ENCODE data around the gene CACNG6. TPM values are rescaled to one million over a fixed set of nuclear protein-coding genes. Genes with fewer than 3 reads are reported as not detected.

The CACNG6 gene
- polyA plus RNA-seq, 3 donors, result not detected

DNA sequence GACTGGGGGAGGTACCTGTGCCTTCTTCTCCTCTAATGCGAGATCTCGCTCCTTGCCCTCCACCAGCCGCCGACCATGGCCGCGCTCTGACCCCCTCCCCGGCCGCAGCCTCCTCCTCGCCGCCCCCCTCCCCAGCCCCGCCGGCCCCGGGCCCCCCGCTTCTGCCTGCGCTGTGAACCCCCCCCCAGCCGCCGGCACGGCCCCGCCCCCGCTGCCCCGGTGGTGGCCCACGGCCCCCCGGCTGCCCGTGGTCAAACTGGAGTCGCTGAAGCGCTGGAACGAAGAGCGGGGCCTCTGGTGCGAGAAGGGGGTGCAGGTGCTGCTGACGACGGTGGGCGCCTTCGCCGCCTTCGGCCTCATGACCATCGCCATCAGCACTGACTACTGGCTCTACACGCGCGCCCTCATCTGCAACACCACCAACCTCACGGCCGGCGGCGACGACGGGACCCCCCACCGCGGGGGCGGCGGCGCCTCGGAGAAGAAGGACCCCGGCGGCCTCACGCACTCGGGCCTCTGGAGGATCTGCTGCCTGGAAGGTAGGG lies 28.5 kb upstream of the CACNG6 start, which contains the start of gene CACNG8:
CACNG8 (plus strand) TSS at position 51 of the 545 bp plus-strand sequence.
- H3K27ac ChIP-seq (ENCODE audit: low read depth, low read length), result no peak within 1 kb of the TSS
- 1 to 2% (median 2%) methylated on average over 17 to 48 of the region's 55 CpGs for WGBS, 3 donors

DNA sequence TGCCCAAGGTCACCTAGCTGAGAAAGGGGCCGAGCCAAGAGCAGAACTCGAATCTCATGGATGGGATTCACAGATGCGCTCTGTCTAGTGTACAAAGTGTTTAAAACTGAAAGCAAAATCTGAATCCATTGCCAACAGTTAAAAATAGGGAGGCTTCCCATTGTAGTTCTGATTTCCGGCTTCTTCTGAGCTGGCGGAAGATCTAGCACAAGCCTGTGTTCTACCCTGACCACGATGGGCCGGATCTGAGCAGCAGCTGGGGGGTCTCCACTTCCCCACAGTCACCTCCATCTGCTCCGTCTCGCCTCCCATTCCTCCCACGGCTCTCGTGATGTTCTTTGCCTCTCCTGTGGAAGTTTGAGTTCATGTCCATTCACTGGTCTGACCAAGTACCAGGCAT lies 26.3 kb upstream of the CACNG6 start:
- 41 to 58% (median 51%) methylated on average over 11 of the region's 11 CpGs for WGBS, 3 donors
- no peak overlapping the region for H3K27ac ChIP-seq (ENCODE audit: low read depth, low read length)

GRCh38 chr19:53966931-53967330 lies 24.5 kb upstream of the CACNG6 start:
- WGBS, 3 donors, result 57 to 79% (median 77%) methylated on average over 7 of the region's 7 CpGs
- no peak overlapping the region for H3K27ac ChIP-seq (ENCODE audit: low read depth, low read length)

DNA sequence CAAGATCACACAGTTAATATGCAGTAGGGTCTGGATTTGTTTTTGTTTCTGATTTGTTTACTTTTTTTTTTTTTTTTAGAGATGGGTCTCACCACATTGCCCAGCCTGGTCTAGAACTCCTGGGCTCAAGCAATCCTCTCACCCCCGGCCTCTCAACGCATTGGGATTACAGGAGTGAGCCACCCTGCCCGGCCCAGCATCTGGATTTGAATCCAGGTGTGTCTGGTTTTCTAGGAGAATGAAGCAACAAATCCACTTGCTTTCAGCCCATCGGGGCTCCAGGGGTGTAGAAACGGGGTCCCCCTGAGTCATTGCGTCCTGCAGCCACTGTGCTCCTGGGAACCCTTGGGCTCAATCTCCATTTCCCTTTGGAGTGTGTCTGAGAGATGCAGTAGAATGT lies 22.1 kb upstream of the CACNG6 start:
- no peak overlapping the region for H3K27ac ChIP-seq (ENCODE audit: low read depth, low read length)
- 74 to 94% (median 89%) methylated on average over 6 of the region's 6 CpGs for WGBS, 3 donors

GRCh38 chr19:53971673-53972072 lies 19.8 kb upstream of the CACNG6 start:
- WGBS, 3 donors, result 41 to 52% (median 52%) methylated on average over 10 of the region's 10 CpGs
- H3K27ac ChIP-seq (ENCODE audit: low read depth, low read length), result no peak overlapping the region

DNA sequence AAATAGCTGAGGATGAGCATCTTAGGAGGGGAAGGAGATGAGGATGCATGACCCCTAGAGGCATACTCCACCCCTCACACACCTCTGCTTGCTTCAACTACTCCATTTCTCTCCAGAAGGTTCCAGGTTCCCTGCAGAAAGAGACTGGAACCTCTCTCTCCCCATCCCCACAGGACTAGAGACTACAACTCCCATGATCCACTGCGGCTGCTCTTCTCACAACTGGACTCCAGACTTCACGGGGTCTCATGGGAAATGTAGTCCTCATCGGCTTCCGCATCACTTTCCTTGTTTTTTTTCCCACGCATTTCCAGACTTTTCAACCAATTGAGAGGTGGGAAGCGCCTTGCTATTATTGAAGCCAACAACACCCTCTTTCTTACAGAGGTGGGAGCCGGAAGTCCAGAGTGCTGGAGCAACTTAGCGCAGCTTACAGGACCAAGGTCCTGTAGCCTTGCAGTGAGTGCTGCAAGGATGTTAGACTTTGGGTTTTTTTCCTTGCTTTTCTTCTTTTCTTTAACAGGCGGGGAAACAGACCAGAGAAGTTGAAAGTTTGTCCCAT lies 13.9 kb upstream of the CACNG6 start:
- WGBS, 3 donors, result 2 to 3% (median 2%) methylated on average over 9 of the region's 9 CpGs
- no peak overlapping the region for H3K27ac ChIP-seq (ENCODE audit: low read depth, low read length)

DNA sequence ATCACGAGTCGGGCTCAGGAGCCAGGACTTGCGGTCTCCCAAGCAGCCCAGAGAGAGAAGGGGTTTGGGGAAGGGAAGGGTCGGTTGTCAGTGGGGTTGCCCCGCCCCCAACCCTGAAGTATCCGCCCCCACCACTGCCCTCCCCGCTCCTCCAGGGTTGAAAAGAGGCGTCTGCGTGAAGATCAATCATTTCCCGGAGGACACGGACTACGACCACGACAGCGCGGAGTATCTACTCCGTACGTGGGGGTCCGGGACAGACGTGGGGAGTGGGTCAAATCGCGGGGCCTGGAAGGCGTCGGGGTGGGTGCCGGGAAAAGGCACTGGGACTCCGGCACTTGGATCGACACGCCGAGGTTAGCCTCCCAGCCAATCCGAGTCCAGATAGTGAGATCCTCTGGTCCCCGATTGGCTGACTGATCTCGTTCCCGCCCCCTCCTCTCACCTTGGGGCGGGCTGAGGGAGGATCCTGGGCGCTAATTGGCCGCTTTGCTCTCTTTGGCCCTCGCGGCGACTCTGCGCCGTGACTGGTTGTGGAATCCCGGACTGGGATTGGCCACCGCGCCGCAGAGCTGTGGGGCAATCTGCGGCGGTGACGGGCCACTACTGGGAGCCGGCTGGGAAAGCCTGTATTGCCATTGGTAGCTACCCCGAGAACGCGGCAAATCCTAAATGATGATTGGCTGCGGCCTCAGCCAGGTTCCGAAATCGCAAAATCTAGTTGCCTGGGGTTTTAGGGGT lies 13.3 kb upstream of the CACNG6 start:
- H3K27ac ChIP-seq (ENCODE audit: low read depth, low read length), result no peak overlapping the region
- 3 to 7% (median 3%) methylated on average over 52 to 54 of the region's 54 CpGs for WGBS, 3 donors

- WGBS, 3 donors, result 3 to 7% (median 5%) methylated on average over 14 to 19 of the region's 19 CpGs
- H3K27ac ChIP-seq (ENCODE audit: low read depth, low read length), result no peak overlapping the region
These were observed 12.2 kb upstream of the CACNG6 start for GRCh38 chr19:53978975-53979801.

DNA sequence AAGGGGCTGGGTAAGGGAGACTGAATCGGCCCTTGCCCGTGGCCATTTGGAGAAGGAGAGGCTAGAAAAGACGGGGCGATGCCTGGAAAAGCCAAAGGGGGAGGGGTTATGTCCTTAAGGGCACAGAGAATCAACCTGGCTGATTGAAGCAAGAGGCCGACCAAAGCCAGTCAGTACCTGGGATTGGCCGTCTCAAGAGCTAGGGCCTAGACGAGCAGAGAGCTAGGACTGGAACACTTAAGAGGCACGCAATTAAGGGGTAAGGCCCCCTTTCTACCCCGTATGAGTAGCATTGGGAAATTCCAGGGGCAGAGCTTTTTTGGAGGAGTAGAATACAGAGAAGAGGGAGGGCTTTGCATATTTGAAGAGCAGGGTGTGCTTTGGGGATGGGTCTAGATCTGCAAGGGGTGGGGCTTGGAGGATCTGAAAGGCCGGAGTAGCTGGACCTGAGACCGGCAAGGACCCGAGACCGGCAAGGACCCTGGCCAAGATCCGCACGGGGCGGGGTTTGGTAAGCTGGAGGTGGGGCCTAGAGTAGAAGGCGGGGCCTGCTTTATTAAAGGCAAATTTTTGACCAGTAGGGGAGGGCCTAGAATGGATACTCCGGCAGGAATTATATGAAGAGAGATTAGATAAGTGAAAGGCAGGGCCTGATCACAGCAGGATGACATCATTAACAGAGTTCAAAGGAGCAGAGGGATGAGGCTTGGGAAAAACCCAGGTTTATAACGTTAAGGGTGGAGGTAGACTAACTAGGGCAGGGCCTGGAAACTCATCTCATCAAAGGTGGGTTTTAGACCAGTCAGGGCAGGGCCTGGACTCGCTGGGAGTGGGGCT lies 10.7 kb upstream of the CACNG6 start:
- H3K27ac ChIP-seq (ENCODE audit: low read depth, low read length), result no peak overlapping the region
- WGBS, 3 donors, result 15 to 41% (median 36%) methylated on average over 20 of the region's 20 CpGs

DNA sequence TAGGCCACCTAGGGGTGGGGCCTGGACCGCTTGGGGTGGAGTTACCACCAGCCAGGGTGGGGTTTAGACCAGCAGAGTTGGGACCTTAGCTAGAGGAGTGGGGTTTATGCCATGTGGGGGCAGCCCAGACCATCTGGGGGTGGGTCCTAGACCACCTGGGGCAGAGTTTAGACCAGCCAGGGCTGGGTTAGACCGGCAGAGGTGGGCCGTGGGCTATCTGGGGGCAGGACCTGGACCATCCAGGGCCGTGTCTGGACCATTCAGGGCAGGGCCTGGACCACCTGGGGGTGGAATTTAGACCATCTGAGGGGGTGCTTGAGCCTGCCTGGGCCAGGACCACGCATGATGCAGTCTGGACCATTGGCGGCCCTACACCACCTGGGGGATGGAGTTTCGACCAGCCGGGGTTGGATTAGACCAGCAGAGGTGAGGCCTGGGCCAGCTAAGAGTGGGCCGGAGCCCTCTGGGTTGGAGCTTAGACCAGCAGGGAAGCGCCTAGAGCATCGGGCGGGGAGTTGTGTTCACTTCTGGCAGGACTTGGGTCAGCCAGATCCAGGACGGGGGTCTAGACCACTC lies 10.0 kb upstream of the CACNG6 start:
- WGBS, 3 donors, result 60 to 83% (median 67%) methylated on average over 13 of the region's 13 CpGs
- H3K27ac ChIP-seq (ENCODE audit: low read depth, low read length), result no peak overlapping the region

GRCh38 chr19:53982001-53982451 lies 9.4 kb upstream of the CACNG6 start:
- 0 to 9% (median 6%) methylated on average over 53 to 62 of the region's 62 CpGs for WGBS, 3 donors
- no peak overlapping the region for H3K27ac ChIP-seq (ENCODE audit: low read depth, low read length)

- 1% methylated on average over 23 to 56 of the region's 61 CpGs for WGBS, 3 donors
- no peak overlapping the region for H3K27ac ChIP-seq (ENCODE audit: low read depth, low read length)
These were observed 8.8 kb upstream of the CACNG6 start for GRCh38 chr19:53982611-53983010.

- no peak overlapping the region for H3K27ac ChIP-seq (ENCODE audit: low read depth, low read length)
- 76 to 84% (median 82%) methylated on average over 24 of the region's 24 CpGs for WGBS, 3 donors
These were observed 7.8 kb upstream of the CACNG6 start for GRCh38 chr19:53983457-53984289.

DNA sequence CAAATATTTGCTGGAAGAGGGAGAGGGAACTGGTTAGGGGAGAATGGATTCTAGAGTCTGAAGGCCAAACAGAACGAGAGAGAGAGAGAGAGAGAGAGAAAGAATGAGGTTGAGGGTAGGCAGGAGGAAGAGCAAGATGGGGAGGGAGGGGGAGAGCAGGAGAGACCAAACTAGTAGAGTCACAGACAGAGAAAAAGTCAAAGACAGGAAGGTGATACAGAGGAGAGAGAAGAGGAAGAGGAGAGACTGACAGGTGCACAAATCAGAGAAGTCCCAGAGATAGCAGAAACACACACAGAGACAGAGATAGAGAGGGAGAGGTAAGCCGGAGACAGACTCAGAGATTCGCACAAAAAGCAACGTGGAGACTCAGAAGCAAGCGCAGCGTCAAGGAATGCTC lies 5.6 kb upstream of the CACNG6 start:
- WGBS, 3 donors, result 59 to 87% (median 82%) methylated on average over 6 of the region's 6 CpGs

GRCh38 chr19:53988981-53989380 lies 2.5 kb upstream of the CACNG6 start:
- H3K27ac ChIP-seq (ENCODE audit: low read depth, low read length), result no peak overlapping the region
- WGBS, 3 donors, result 83 to 90% (median 89%) methylated on average over 6 of the region's 6 CpGs

More for the DNA sequence above, 5.6 kb upstream of the CACNG6 start:
- H3K27ac ChIP-seq (ENCODE audit: low read depth, low read length), result no peak overlapping the region

DNA sequence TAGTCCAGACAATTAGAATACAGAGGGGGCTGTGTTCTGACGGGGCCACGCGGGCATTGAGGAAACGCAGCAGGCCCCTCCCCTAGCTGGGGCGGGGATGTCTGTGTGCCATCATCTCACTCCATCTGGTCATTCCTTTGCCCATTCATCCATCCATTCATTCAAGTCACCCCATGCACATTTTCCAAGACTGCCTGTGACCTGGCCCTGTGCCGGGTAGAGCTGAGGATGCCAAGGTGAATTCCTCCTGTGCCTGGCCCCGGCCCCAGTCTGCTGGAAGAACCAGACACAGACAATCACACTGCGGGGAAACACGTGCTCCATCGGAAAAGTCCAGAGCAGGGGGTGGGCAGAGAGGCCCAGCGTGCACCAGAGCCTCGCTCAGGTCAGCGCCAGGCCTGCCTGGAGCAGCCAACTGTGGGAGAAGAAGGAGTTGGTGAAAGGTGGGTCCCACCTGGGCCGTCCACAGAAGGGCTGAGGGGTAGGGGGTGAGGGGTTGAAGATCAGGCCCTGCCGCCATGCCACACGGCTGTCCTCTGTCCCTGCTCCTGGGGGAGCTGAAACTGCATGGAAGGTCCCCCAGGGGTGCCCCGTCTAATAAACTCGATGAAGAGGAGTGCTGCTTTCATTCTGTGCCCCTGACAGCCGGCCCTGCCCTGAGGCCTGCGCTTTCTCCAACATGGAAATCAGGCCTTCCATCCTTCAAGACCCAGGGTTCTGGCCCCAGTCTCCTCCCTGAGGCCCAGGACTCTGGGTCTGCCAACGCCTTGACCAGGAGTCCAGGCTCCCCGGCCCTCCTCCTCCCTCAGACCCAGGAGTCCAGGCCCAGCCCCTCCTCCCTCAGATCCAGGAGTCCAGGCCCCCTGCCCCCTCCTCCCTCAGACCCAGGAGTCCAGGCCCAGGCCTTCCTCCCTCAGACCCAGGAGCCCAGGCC lies 1.6 kb upstream of the CACNG6 start:
- no peak overlapping the region for H3K27ac ChIP-seq (ENCODE audit: low read depth, low read length)
- 56 to 64% (median 56%) methylated on average over 22 of the region's 22 CpGs for WGBS, 3 donors

Data from adipose tissue (tissue), 3 donors.